ENCODE measurements around the gene DUSP1.
A peak's percentile ranks its signal among the peaks of the same experiment; 100 is the strongest.

The DUSP1 gene

DNA sequence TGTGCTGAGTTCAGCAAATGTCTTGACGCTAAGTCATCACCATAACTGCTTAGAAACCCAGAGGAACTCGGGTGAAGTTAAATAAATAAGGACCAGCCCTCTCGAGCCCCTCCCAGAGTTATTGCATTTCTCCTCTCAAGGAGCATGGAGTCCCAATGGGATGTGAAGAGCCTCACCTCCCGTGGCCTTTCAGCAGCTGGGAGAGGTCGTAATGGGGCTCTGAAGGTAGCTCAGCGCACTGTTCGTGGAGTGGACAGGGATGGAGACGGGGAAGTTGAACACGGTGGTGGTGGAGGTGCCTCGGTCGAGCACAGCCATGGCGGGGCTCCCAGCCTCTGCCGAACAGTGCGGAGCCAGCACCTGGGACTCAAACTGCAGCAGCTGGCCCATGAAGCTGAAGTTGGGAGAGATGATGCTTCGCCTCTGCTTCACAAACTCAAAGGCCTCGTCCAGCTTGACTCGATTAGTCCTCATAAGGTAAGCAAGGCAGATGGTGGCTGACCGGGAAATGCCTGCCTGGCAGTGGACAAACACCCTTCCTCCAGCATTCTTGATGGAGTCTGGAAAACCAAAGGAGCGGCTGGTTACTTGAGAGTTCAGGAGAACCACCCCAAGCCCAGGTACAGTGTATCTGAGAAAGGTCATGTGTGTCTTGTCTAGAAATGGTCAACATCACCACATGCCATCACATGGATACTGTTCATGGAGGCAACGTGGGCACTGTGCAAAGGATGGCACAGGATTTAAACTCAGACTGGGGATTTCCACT lies 2.2 kb downstream of the DUSP1 start:
- H3K9me3 Mint-ChIP-seq, result no peaks in the 10 kb centered on the region
- peak overlapping the region; percentile 100 for H3K27ac Mint-ChIP-seq
- peak overlapping the region; percentile 92 for H3K4me3 Mint-ChIP-seq
- intact Hi-C loops (cut with micrococcal nuclease), result no loop called here
- no peaks in the 10 kb centered on the region for H3K27me3 Mint-ChIP-seq
- peaks cover 53% of the 10 kb centered on the region for H3K36me3 Mint-ChIP-seq (ENCODE audit: low read depth)
- peaks cover 76% of the 10 kb centered on the region for H3K4me1 Mint-ChIP-seq (ENCODE audit: low read depth)

DNA sequence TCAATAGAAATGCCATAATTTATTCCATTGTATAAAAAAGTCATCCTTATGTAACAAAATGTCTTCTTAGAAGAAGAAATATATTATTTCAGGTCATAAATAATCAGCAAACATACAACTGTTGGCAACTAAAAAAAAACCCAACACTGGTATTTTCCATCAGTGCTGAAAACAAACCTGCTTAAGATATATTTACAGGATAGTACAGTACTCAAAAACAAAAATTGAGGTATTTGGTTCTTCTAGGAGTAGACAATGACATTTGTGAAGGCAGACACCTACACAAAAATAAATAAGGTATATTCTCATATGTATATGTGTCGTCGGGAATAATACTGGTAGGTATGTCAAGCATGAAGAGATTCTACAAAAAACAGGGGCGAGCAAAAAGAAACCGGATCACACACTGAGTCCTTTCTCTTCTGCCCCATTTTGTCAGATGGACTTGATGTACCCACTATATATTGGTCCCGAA lies 2.9 kb downstream of the DUSP1 start:
- Mint-ChIP-seq H3K27ac (peak overlapping the region; percentile 100), H3K4me3 (peak overlapping the region; percentile 92), H3K4me1 (ENCODE audit: low read depth) (peaks cover 74% of the 10 kb centered on the region), H3K27me3 (no peaks in the 10 kb centered on the region), H3K9me3 (no peaks in the 10 kb centered on the region), H3K36me3 (ENCODE audit: low read depth) (peaks cover 53% of the 10 kb centered on the region)
- intact Hi-C loops (cut with micrococcal nuclease), result no loop called here

DNA sequence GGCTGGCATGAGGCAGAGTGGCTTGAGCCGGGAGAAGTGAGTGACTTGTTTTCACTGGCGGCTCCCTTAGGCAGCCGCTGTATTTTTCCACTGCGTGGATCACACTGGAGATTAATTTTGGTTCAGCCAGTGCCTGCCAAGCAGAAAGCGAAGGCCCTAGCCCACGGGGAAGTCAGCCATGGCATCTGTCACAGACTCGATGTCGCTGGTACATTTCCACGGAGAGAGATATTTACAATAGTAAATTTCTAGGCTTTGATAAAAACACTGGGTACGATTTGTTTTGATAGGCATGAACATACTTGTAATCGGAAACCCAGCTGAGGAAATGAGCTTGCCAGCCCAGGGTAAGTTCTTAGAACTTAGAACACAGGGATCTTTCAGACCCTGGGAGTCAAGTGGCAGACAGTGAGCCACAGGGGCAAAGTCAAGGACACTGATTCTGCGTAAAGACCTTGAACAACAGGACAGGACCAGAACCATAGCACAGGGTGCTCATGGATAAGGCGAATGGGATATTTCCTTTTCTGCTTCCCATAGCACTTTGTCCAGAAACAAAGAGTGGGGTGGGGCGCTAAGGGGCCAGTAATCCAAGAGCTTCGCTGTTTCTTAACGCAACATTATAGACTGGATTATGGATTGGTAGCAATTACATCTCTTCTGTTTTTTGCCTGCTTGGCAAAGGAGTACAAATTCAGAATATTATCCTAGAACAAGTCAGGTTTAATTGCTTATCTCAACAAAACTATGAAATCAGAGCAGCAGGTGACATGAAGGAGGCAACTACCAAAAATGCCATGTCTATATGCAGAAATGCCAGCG lies 4.5 kb downstream of the DUSP1 start:
- peak overlapping the region; percentile 100 for H3K27ac Mint-ChIP-seq
- peaks cover 58% of the 10 kb centered on the region for H3K4me1 Mint-ChIP-seq (ENCODE audit: low read depth)
- no peaks in the 10 kb centered on the region for H3K27me3 Mint-ChIP-seq
- intact Hi-C loops (cut with micrococcal nuclease), result no loop called here
- peak overlapping the region; percentile 32 for H3K4me3 Mint-ChIP-seq
- no peaks in the 10 kb centered on the region for H3K9me3 Mint-ChIP-seq
- peaks cover 53% of the 10 kb centered on the region for H3K36me3 Mint-ChIP-seq (ENCODE audit: low read depth)

DNA sequence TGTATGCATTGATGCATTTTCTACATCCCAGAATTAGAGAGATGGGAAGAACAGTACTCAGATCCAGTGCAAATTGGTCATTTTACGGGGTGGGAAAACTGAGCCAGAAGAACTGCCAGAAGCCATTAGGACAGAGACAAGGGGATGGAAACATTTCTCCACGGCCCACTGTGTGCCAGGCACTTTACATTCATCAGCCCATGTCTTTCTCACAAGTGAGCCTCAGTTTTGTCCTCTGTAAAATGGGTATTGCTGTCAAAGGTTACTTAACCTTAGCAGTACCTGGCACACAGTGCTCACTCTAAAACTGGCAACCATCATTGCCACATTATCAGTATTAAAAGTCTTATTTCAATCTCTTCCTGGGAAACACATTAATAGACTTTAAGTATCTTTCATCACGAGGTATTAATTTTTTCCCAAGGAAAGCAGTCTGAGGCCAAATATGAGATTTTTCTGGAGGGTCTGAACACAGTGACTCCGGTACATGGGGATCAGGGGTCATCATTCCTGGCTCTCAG lies 5.2 kb downstream of the DUSP1 start:
- Mint-ChIP-seq H3K4me1 (ENCODE audit: low read depth) (peaks cover 62% of the 10 kb centered on the region), H3K9me3 (no peaks in the 10 kb centered on the region), H3K27me3 (peaks cover 2% of the 10 kb centered on the region), H3K4me3 (peak overlapping the region; percentile 73), H3K36me3 (ENCODE audit: low read depth) (peaks cover 49% of the 10 kb centered on the region), H3K27ac (peak overlapping the region; percentile 100)
- intact Hi-C loops (cut with micrococcal nuclease), result loop anchor here (2.0 kb wide), 1 partner anchor 51 kb away; no protein-coding TSS in a partner anchor

DNA sequence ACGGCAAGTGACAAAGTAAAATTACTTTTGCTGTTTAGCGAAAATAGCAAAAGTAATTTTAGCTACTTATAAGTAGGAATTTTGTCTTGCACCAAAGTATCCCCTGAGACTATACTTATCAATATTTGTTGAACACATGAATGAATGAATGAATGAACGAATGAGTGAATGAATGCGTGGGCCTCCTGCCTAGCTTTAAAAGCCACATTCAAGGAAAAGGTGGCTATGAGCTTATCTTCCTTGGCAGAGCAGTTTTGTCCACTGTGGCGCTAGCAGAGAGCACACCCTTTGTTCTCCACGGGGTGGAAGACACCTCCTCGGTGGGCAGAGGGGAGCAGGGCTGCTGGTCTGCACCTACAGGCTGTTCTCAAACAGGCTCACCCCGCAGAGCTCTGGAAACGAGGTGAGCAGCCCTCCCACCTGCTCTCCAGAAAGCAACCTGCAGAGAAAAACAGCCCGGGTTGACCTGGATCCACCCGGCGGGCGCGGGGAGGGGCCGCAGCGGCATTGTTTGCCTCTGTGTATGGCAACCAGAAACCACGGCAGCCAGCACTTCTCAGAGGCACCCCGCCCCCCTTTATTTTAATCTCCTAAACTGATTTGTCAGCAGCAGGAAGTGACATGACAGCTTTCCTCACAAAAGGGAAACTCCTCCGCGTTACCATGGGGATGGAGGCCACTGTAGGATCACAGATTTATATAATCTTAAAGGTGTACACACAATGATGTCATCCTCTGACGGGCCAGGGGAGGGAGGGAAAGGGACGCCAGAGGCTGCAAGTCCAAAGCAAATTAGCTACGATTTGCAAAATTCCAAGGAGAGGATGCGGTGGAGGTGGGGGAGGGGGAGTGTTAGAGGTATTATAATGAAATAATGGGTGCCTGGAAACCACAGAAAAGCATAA lies 5.9 kb downstream of the DUSP1 start:
- Mint-ChIP-seq H3K27me3 (peaks cover 2% of the 10 kb centered on the region), H3K9me3 (no peaks in the 10 kb centered on the region), H3K36me3 (ENCODE audit: low read depth) (peaks cover 42% of the 10 kb centered on the region), H3K4me1 (ENCODE audit: low read depth) (peaks cover 64% of the 10 kb centered on the region), H3K4me3 (peak overlapping the region; percentile 73), H3K27ac (peak overlapping the region; percentile 100)
- intact Hi-C loops (cut with micrococcal nuclease), result loop anchor here (2.0 kb wide), 1 partner anchor 50 kb away; no protein-coding TSS in a partner anchor

DNA sequence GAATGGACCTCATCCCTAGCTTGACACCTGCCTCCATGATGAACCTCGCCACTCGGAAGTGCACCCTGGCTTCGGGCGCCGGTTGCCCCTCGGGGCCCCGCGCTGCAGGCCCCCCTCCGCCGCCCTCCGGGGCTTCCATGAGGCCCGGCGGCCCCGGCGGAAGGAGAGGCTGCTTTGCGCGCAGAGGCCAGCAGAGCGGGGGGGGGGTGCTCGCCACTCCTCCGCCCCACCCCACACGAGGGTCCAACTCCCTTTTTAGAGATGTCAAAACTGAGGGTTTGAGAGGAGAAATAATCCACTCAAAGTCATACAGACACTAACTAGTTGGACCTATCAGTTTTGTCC lies 7.9 kb downstream of the DUSP1 start:
- intact Hi-C loops (cut with micrococcal nuclease), result no loop called here
- H3K4me1 Mint-ChIP-seq (ENCODE audit: low read depth), result peaks cover 62% of the 10 kb centered on the region
- H3K4me3 Mint-ChIP-seq, result no peak overlapping the region
- H3K27me3 Mint-ChIP-seq, result peaks cover 4% of the 10 kb centered on the region
- H3K9me3 Mint-ChIP-seq, result no peaks in the 10 kb centered on the region
- peaks cover 22% of the 10 kb centered on the region for H3K36me3 Mint-ChIP-seq (ENCODE audit: low read depth)
- H3K27ac Mint-ChIP-seq, result peak overlapping the region; percentile 100

DNA sequence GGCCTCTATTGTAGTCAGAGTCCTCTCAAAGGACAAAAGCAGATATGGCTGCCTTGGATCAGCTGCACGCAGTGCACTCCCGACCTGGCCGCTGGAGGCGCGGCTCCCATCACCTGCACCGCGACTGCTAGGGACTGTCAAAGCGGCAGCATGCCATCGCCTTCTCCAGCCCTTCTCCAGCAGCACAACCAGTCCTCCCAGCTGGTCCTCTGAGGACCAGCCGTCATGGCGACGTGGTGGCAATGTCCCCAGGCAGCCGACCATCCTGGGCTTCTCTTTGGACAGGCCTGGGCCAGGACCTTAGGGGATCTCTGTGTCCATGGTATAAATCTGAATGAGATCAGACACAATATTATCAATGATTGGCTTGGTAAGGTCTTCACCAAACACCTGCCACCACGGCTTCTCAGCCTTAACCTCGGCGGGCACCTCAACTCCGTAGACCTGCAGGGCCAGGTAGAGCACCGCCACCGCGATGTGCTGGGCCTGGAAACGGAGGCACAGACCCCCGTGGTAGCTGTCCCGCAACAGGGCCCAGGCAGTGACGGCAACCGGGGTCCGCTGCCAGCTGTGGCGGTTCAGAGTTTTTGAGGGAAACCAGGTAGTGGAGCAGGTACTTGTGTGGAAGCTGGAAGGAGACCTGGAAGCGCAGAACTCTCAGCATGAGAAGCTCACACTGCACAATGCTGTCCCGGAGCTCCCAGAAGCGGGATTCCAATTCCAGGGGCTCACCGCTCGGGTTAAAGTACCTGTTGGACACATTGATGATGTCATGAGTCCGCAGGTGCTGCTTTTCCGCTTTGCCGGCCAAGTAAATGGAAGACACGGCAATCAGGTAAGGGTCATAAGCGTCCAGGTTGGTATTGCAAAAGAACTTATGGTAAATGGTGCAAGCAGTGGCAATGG lies 8.5 kb downstream of the DUSP1 start:
- peaks cover 4% of the 10 kb centered on the region for H3K27me3 Mint-ChIP-seq
- H3K27ac Mint-ChIP-seq, result peak overlapping the region; percentile 67
- no peaks in the 10 kb centered on the region for H3K9me3 Mint-ChIP-seq
- no peak overlapping the region for H3K4me3 Mint-ChIP-seq
- H3K4me1 Mint-ChIP-seq (ENCODE audit: low read depth), result peaks cover 63% of the 10 kb centered on the region
- intact Hi-C loops (cut with micrococcal nuclease), result no loop called here
- peaks cover 16% of the 10 kb centered on the region for H3K36me3 Mint-ChIP-seq (ENCODE audit: low read depth)

DNA sequence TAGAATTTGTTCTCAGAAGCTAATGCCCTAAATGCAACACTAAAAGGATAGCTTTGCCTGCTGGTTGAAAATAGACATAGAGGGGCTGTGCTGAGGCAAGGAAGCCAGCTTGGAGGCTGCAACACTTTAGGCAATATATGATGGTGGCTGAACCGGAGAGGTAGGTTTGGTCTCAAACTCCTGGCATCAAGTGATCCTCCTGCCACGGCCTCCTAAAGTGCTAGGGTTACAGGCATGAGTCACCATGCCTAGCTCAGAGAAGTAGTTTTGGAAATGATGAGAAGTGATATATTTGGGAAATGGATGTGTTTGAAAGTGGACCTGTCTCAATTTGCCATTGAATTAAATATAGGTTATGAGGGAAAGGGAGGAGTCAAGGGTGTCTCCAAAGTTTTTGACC lies 10.0 kb downstream of the DUSP1 start:
- Mint-ChIP-seq H3K4me3 (no peak overlapping the region), H3K27me3 (peaks cover 4% of the 10 kb centered on the region), H3K36me3 (ENCODE audit: low read depth) (peaks cover under 1% of the 10 kb centered on the region), H3K27ac (peak overlapping the region; percentile 41), H3K9me3 (no peaks in the 10 kb centered on the region), H3K4me1 (ENCODE audit: low read depth) (peaks cover 62% of the 10 kb centered on the region)
- intact Hi-C loops (cut with micrococcal nuclease), result no loop called here

DNA sequence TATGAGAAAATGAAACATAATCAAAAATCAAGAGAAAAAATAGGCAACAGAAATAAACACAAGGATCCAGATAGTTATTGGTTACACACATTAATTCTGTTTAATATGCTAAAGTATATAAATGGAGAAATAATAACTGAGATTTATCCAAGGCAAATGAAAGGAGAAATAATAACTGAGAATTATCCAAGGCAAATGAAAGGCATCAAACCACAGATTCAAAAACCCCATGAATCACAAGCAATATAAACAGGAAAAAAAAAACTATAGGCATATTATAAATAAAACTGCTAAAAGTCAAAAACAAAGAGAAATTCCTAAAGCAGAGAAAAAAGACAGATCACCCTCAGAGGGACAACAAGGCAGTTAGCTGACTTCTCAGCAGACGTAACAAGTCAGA lies 10.9 kb downstream of the DUSP1 start:
- H3K27ac Mint-ChIP-seq, result no peak overlapping the region
- no peaks in the 10 kb centered on the region for H3K36me3 Mint-ChIP-seq (ENCODE audit: low read depth)
- no peak overlapping the region for H3K4me3 Mint-ChIP-seq
- peaks cover 4% of the 10 kb centered on the region for H3K27me3 Mint-ChIP-seq
- H3K4me1 Mint-ChIP-seq (ENCODE audit: low read depth), result peaks cover 54% of the 10 kb centered on the region
- intact Hi-C loops (cut with micrococcal nuclease), result no loop called here
- H3K9me3 Mint-ChIP-seq, result no peaks in the 10 kb centered on the region

DNA sequence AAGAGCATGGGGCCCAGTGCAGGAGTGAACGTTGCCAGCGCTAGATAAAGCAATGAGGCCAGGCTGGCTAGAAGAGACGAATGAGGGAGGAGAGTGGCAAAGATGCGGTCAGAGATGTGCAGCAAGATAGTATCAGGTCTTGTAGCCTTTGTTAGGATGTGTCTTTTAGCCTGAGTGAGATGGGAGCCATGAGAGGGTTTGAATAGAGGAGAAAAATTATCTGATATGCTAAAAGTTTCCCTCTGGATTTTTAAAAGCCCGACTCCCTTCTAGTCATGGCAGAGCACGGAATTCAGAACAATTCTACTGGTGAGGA lies 12.2 kb downstream of the DUSP1 start:
- intact Hi-C loops (cut with micrococcal nuclease), result loop anchor here (2.0 kb wide), 1 partner anchor 42 kb away; no protein-coding TSS in a partner anchor
- Mint-ChIP-seq H3K36me3 (ENCODE audit: low read depth) (no peaks in the 10 kb centered on the region), H3K27ac (peak overlapping the region; percentile 91), H3K4me3 (no peak overlapping the region), H3K27me3 (peaks cover 4% of the 10 kb centered on the region), H3K9me3 (no peaks in the 10 kb centered on the region), H3K4me1 (ENCODE audit: low read depth) (peaks cover 44% of the 10 kb centered on the region)

DNA sequence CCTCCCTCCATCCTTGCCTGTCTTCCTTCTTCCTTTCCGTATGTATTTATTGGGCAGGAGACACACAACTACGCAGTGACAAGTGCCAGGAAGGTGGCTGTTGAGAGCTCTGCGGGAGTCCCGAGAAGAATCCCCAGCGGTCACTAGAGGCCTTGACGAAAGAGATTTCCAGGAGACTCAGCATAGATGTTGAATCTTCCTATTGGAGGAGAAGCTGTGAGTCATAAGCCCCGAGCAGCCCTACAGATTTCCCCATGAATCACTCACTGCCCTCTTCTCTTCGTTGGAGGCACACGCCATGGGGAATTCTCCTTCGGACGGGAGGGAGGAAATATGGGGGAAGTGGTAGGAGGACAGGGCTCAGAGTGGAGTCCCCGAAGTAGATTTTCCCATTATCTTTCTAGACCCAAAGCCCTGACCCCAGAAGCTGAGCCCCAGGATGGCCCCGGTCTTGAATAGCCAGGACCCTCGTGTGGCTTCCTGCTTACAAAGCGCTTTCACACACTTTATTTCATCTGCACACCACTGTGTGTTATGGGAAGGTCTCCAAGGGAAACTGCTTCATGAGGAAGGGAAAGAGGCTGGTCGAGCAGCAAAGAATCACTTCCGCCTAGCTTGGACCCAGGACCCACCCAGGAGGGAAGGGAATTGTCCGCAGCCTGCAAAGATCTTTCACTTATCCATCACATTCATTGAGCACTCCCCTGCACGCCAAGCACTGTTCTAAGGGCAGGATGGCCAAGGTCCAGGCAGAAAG lies 12.7 kb downstream of the DUSP1 start:
- Mint-ChIP-seq H3K27ac (peak overlapping the region; percentile 91), H3K4me3 (peak overlapping the region; percentile 44), H3K36me3 (ENCODE audit: low read depth) (no peaks in the 10 kb centered on the region), H3K9me3 (no peaks in the 10 kb centered on the region), H3K4me1 (ENCODE audit: low read depth) (peaks cover 39% of the 10 kb centered on the region), H3K27me3 (peaks cover 4% of the 10 kb centered on the region)
- intact Hi-C loops (cut with micrococcal nuclease), result loop anchor here (2.0 kb wide), 1 partner anchor 41 kb away; no protein-coding TSS in a partner anchor

DNA sequence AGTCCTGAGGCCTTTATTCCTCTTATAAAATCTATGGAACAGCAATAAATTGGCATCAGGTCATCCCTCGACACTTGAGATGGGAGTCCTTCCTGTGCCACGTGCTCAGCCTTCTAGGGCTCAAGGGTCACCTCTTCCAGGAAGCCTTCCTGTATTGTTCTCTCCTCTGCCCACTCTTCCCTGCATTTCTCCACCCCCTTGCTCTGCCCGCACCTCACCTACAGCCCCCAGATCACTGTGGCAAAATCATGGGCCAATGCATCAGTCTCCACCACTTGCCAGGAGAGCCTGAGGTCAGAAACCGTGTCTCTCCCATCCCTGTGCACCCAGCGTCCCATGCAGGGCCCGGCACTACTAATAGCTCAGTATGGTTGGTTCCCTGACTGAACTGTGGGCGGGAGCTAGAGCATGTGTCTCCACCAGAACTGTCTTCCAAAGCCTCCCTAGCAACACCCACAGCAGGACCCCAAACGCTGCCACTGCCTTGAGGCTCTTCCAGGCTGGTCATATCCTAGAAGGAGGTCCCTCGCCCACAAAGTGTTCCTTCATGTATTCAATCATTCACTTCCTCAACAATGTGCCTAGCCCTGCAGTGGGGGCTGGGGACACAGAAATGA lies 13.5 kb downstream of the DUSP1 start:
- H3K9me3 Mint-ChIP-seq, result no peaks in the 10 kb centered on the region
- intact Hi-C loops (cut with micrococcal nuclease), result loop anchor here (2.0 kb wide), 1 partner anchor 41 kb away; no protein-coding TSS in a partner anchor
- peak overlapping the region; percentile 44 for H3K4me3 Mint-ChIP-seq
- H3K27ac Mint-ChIP-seq, result peak overlapping the region; percentile 91
- no peaks in the 10 kb centered on the region for H3K36me3 Mint-ChIP-seq (ENCODE audit: low read depth)
- H3K4me1 Mint-ChIP-seq (ENCODE audit: low read depth), result peaks cover 39% of the 10 kb centered on the region
- peaks cover 4% of the 10 kb centered on the region for H3K27me3 Mint-ChIP-seq
